ENCODE measurements around the gene ROR2.

DNA sequence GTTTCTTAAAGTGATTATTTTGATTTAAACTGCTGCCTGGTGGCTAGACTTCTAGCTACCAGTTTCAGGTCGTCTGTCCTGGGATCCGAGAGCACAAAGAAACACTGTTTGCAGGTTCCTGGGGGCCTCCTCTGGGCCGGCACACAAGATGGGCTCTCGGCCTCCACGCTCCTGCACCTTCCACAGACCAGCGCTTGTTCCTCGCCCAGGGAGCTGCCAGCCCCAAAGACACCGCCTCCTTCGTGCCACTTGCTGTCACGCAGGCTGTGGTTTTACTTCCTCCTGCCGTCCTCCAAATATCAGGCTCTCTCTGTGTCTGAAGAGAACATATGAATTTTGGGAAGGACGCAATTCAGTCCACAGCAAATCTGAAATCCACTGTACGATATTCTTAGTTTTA, 105.8 kb downstream of the ROR2 start:
- TF ChIP-seq, protein P1, sequence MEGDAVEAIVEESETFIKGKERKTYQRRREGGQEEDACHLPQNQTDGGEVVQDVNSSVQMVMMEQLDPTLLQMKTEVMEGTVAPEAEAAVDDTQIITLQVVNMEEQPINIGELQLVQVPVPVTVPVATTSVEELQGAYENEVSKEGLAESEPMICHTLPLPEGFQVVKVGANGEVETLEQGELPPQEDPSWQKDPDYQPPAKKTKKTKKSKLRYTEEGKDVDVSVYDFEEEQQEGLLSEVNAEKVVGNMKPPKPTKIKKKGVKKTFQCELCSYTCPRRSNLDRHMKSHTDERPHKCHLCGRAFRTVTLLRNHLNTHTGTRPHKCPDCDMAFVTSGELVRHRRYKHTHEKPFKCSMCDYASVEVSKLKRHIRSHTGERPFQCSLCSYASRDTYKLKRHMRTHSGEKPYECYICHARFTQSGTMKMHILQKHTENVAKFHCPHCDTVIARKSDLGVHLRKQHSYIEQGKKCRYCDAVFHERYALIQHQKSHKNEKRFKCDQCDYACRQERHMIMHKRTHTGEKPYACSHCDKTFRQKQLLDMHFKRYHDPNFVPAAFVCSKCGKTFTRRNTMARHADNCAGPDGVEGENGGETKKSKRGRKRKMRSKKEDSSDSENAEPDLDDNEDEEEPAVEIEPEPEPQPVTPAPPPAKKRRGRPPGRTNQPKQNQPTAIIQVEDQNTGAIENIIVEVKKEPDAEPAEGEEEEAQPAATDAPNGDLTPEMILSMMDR (IDR thresholded peaks at IDR 0.05 in 8 of 11, conservative IDR thresholded peaks at IDR 0.05 in 3 of 11) = no peak
- no peak for TF ChIP-seq POLR2AphosphoS5 (IDR thresholded peaks at IDR 0.05)
